Gastrocnemius medialis (tissue), 4 donors: ENCODE results near the gene MIB2. TPM values are rescaled to one million over a fixed set of nuclear protein-coding genes. Genes with fewer than 3 reads are reported as not detected.
"Not testable (repeated sequence)": the region's sequence is repeated elsewhere in the genome, so short reads cannot be mapped to it uniquely, and the experiment has no call there.

Experiments used
- ATAC-seq, 2 donors: fragments of 150-250 bp; one replicate each; pipeline ENCODE4 v1.9.1; 2016
- DNase-seq, 2 donors: peaks; one replicate each; pipeline ENCODE4 v3.0.0-alpha.2; 2019
- H3K27ac ChIP-seq, 4 donors: fragments of 200-600 bp; sonication (generic); 1 replicate in 1 of 4; 2 replicates in 3 of 4; pipeline ENCODE4 v1.5.1; 2016 to 2018; ENCODE audit warnings: mild to moderate bottlenecking in 2 of 4, moderate library complexity in 1 of 4
- H3K27me3 ChIP-seq, 3 donors: fragments of 200-600 bp; sonication (generic) in 2 of 3; 1 replicate in 1 of 3; 2 replicates in 2 of 3; pipeline versions ENCODE4 v1.5.1 to v1.6.0; 2016 to 2019; ENCODE audit warnings: mild to moderate bottlenecking in 1 of 3, moderate library complexity in 1 of 3
- H3K36me3 ChIP-seq, 2 donors: fragments of 200-600 bp; sonication (generic) in 1 of 2; one replicate each; pipeline ENCODE4 v1.5.1; 2017 to 2018
- H3K4me1 ChIP-seq, 2 donors: fragments of 200-600 bp; sonication (generic) in 1 of 2; one replicate each; pipeline ENCODE4 v1.5.1; 2016 to 2017; ENCODE audit warnings: mild to moderate bottlenecking in 2 of 2
- H3K4me3 ChIP-seq, 4 donors: fragments of 200-600 bp; sonication (generic) in 3 of 4; 1 replicate in 1 of 4; 2 replicates in 3 of 4; pipeline ENCODE4 v1.5.1; 2016 to 2019; ENCODE audit warnings: mild to moderate bottlenecking in 2 of 4
- H3K9me3 ChIP-seq, 3 donors: fragments of 200-600 bp; sonication (generic) in 2 of 3; 1 replicate in 1 of 3; 2 replicates in 2 of 3; pipeline ENCODE4 v1.5.1; 2016 to 2019
- CTCF ChIP-seq, 5 experiments: fragments of 450-650 bp in 3 of 5; fragments of 200-600 bp in 2 of 5; sonication (generic) in 2 of 5; IDR thresholded peaks in 4 of 5; conservative IDR thresholded peaks in 1 of 5; 1 replicate in 4 of 5; 2 replicates in 1 of 5; pipeline ENCODE4 v1.5.1; 2016 to 2019; ENCODE audit warnings: antibody characterized with exemption in 5 of 5, mild to moderate bottlenecking in 3 of 5, moderate library complexity in 3 of 5
- POLR2A ChIP-seq, 2 donors: fragments of 450-650 bp; IDR thresholded peaks; one replicate each; pipeline ENCODE4 v1.6.1; 2017; ENCODE audit warnings: antibody characterized with exemption in 2 of 2, mild to moderate bottlenecking in 2 of 2, moderate library complexity in 2 of 2
- in situ Hi-C, 4 donors: fragments of 200-750 bp; cut with MboI; loops; one replicate each; pipeline versions ENCODE4 v1.15.0 to v1.8.0; 2017; ENCODE audit warnings: low sequenced_read_pairs in 4 of 4
- intact Hi-C: fragments of 100-400 bp; cut with DNase I; formaldehyde crosslinking; loops from one replicate; pipeline ENCODE4 v1.15.1; 2023; ENCODE audit warnings: low total_unique reads
- total RNA-seq, 4 donors: library from RNA; depleted of rRNA; stranded (reverse); fragments of >200 nt; gene quantifications; one replicate each; pipeline versions ENCODE4 v1.1.0 to v1.2.3, GENCODE V29; 2016

Gene MIB2
- total RNA-seq, 4 donors from 2014 or later: 66.4 to 154 (median 117) TPM

GRCh38 chr1:1640711-1641461, 25.6 kb downstream of the MIB2 start:
- ATAC-seq, H3K27ac ChIP-seq, H3K27me3 ChIP-seq, DNase-seq, intact Hi-C loops, H3K4me3 ChIP-seq, H3K4me1 ChIP-seq, H3K9me3 ChIP-seq, in situ Hi-C loops: not testable (repeated sequence)
- peaks cover 0 to 33% of the 10 kb centered on the region in 2 donors for H3K36me3 ChIP-seq

GRCh38 chr1:1646326-1646725, 31.0 kb downstream of the MIB2 start:
- in situ Hi-C loops, H3K4me1 ChIP-seq, intact Hi-C loops, DNase-seq, H3K27ac ChIP-seq, H3K9me3 ChIP-seq, ATAC-seq, H3K4me3 ChIP-seq, H3K27me3 ChIP-seq: not testable (repeated sequence)
- H3K36me3 ChIP-seq: peaks cover 0 to 49% of the 10 kb centered on the region in 2 donors

- H3K9me3 ChIP-seq, H3K27ac ChIP-seq, ATAC-seq, DNase-seq, H3K27me3 ChIP-seq, H3K4me3 ChIP-seq, H3K4me1 ChIP-seq, in situ Hi-C loops, intact Hi-C loops: not testable (repeated sequence)
- peaks cover 0 to 63% of the 10 kb centered on the region in 2 donors for H3K36me3 ChIP-seq
These were observed 32.4 kb downstream of the MIB2 start for GRCh38 chr1:1647567-1648241.

GRCh38 chr1:1648265-1648664, 33.0 kb downstream of the MIB2 start:
- H3K4me1 ChIP-seq, H3K27ac ChIP-seq, H3K9me3 ChIP-seq, intact Hi-C loops, H3K27me3 ChIP-seq, ATAC-seq, DNase-seq, in situ Hi-C loops, H3K4me3 ChIP-seq: not testable (repeated sequence)
- peaks cover 0 to 69% of the 10 kb centered on the region in 2 donors for H3K36me3 ChIP-seq

- peak; percentile 79 to 81 for ATAC-seq
- peak; percentile 88 to 96 for DNase-seq
- intact Hi-C loops: loop anchor here (2.0 kb wide), 1 partner anchor 44 kb away; the partner anchor contains the start of gene MIB2
- H3K9me3 ChIP-seq, H3K27me3 ChIP-seq, in situ Hi-C loops: not testable (repeated sequence)
- Histone ChIP-seq H3K27ac (peak within 1 kb of the TSS; percentile 86 to 99 (median 96)), H3K36me3 (peaks cover 0 to 33% of the 10 kb centered on the region in 2 donors), H3K4me1 (peaks cover 21 to 31% of the 10 kb centered on the region in 2 donors), H3K4me3 (peak within 1 kb of the TSS; percentile 65 to 85 (median 76))
- TF ChIP-seq POLR2A (IDR thresholded peaks at IDR 0.05) (peak; percentile 60 to 65), CTCF (IDR thresholded peaks at IDR 0.05 in 4 of 5, conservative IDR thresholded peaks at IDR 0.05 in 1 of 5) (peak in 4 of 5 experiments; percentile 30 to 71 (median 53))
These were observed 43.6 kb downstream of the MIB2 start, which contains the start of gene CDK11B for GRCh38 chr1:1658583-1659549. TSS of gene CDK11B (minus strand) at chr1:1659004. CDS start at chr1:1657485, 1,519 bp downstream.

- intact Hi-C loops, in situ Hi-C loops, DNase-seq, H3K9me3 ChIP-seq, H3K4me3 ChIP-seq, H3K27me3 ChIP-seq: not testable (repeated sequence)
- peak in 1 of 2 donors; percentile 20 for ATAC-seq
- Histone ChIP-seq H3K4me1 (peaks cover 8 to 15% of the 10 kb centered on the region in 2 donors), H3K36me3 (peaks cover 0 to 24% of the 10 kb centered on the region in 2 donors), H3K27ac (peak overlapping the region in 3 of 4 donors; percentile 69 to 82 (median 79))
These were observed 47.1 kb downstream of the MIB2 start for GRCh38 chr1:1662392-1662791.

GRCh38 chr1:1662830-1663560, 47.7 kb downstream of the MIB2 start:
- peaks cover 8 to 12% of the 10 kb centered on the region in 2 donors for H3K4me1 ChIP-seq
- H3K27me3 ChIP-seq, H3K4me3 ChIP-seq, H3K9me3 ChIP-seq, intact Hi-C loops, ATAC-seq, DNase-seq, in situ Hi-C loops: not testable (repeated sequence)
- peaks cover 0 to 29% of the 10 kb centered on the region in 2 donors for H3K36me3 ChIP-seq
- peak overlapping the region in 3 of 4 donors; percentile 69 to 82 (median 79) for H3K27ac ChIP-seq

GRCh38 chr1:1664318-1664717, 49.0 kb downstream of the MIB2 start:
- DNase-seq, H3K4me3 ChIP-seq, H3K27ac ChIP-seq, H3K9me3 ChIP-seq, H3K27me3 ChIP-seq, in situ Hi-C loops, intact Hi-C loops, ATAC-seq: not testable (repeated sequence)
- H3K4me1 ChIP-seq: peaks cover 8 to 12% of the 10 kb centered on the region in 2 donors
- peaks cover 0 to 40% of the 10 kb centered on the region in 2 donors for H3K36me3 ChIP-seq
